Ishikawa (cell line): ENCODE data around the gene OR2AE1.

ENCODE experiments used
- CEBPB ChIP-seq: IDR thresholded peaks from 2 replicates; pipeline ENCODE4 v1.6.1; 2012
- CREB1 ChIP-seq: IDR thresholded peaks from 2 replicates; pipeline ENCODE4 v1.6.1; 2012; ENCODE audit warnings: low read depth
- EGR1 ChIP-seq: IDR thresholded peaks from 2 replicates; pipeline ENCODE4 v1.6.1; 2012
- EP300 ChIP-seq: IDR thresholded peaks from 2 replicates; pipeline ENCODE4 v1.6.1; 2012; ENCODE audit warnings: borderline replicate concordance
- FOXM1 ChIP-seq: IDR thresholded peaks from 2 replicates; pipeline ENCODE4 v1.6.1; 2012; ENCODE audit warnings: low read depth, borderline replicate concordance
- NFIC ChIP-seq: IDR thresholded peaks from 2 replicates; pipeline ENCODE4 v1.6.1; 2012
- RAD21 ChIP-seq: IDR thresholded peaks from 2 replicates; pipeline ENCODE4 v1.6.1; 2012; ENCODE audit warnings: low read depth
- REST ChIP-seq: IDR thresholded peaks from 2 replicates; pipeline ENCODE4 v1.6.1; 2012; ENCODE audit warnings: low read depth, mild to moderate bottlenecking
- TAF1 ChIP-seq: IDR thresholded peaks from 2 replicates; pipeline ENCODE4 v1.6.1; 2012; ENCODE audit warnings: low read depth, mild to moderate bottlenecking
- TCF12 ChIP-seq: IDR thresholded peaks from 2 replicates; pipeline ENCODE4 v1.6.1; 2012; ENCODE audit warnings: low read depth
- TEAD4 ChIP-seq: IDR thresholded peaks from 2 replicates; pipeline ENCODE4 v1.6.1; 2012
- USF1 ChIP-seq: IDR thresholded peaks from 2 replicates; pipeline ENCODE4 v1.6.1; 2012
- YY1 ChIP-seq: IDR thresholded peaks from 2 replicates; pipeline ENCODE4 v1.6.1; 2012; ENCODE audit warnings: low read depth
- ZBTB7A ChIP-seq: IDR thresholded peaks from 2 replicates; pipeline ENCODE4 v1.6.1; 2012; ENCODE audit warnings: low read depth
- TF ChIP-seq, protein P1 (sequence below): IDR thresholded peaks from 2 replicates; pipeline ENCODE4 v1.6.1; 2012

The OR2AE1 gene

DNA sequence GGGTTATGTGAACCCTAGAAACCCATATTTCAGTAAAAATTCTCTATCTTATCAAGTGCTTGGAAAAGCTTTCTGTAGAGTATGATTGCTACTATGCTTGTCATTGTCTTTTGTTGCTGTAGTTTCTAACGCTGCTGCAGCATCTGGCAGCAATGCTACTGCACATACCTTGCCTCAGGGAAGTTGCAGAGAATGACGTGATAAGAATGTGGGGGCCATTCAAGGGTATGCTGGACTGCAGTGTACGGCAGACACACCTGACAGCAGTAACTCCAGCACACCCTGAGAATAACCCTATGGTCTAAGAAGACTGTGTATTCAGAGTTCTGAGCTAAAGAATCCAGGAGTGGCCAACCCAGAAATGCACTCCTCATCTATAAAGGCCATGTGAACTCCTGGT, 22.0 kb upstream of the OR2AE1 start:
- TF ChIP-seq TCF12 (no peak), TAF1 (no peak), CREB1 (no peak), YY1 (no peak), ZBTB7A (no peak), REST (no peak), TEAD4 (no peak), USF1 (no peak), CEBPB (no peak), NFIC (no peak), EGR1 (no peak), RAD21 (no peak), FOXM1 (no peak), EP300 (no peak)
- TF ChIP-seq, protein P1, sequence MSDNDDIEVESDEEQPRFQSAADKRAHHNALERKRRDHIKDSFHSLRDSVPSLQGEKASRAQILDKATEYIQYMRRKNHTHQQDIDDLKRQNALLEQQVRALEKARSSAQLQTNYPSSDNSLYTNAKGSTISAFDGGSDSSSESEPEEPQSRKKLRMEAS, result no peak

- TF ChIP-seq ZBTB7A (no peak), EP300 (no peak), CEBPB (no peak), YY1 (no peak), EGR1 (no peak), USF1 (no peak), TAF1 (no peak), TEAD4 (no peak), CREB1 (no peak), RAD21 (no peak), NFIC (no peak), FOXM1 (no peak), TCF12 (no peak), REST (no peak)
- TF ChIP-seq, protein P1, result no peak
These were observed 21.2 kb upstream of the OR2AE1 start for GRCh38 chr7:99898023-99898357.

DNA sequence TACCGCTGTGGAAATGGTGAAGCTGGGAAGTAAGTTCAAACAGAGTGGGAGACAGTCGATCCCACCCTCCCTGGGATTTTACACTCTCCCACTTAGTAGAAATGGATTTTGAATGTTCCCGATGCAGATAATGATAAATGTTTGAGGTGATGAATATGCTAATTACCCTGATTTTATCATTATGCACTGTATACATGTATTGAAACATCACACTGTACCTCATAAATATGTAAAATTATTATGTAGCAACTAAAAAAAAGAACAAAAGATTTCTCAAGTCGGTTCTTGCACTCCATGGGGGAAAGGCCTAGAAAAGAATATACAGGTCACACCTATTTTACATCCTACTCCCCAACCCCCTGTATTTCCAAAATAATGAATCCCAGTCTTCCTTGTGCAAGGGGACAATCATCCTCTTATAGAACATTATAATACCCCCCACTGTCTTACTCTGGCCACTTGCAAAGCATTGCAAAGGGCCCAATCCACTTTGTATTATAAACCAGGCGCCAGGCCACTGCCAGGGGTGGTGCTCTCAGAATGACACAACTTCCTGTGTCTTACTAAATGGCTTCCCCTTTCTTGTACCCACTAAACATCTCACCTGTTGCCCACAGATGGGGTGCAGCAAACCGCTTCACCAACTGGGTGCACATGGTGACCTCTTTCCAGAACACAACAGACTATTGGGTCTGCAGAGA, 20.6 kb upstream of the OR2AE1 start:
- TF ChIP-seq TEAD4, result no peak
- TF ChIP-seq TAF1, result no peak
- TF ChIP-seq, protein P1, result no peak
- TF ChIP-seq CEBPB, result no peak
- no peak for TF ChIP-seq EP300
- TF ChIP-seq CREB1, result no peak

DNA sequence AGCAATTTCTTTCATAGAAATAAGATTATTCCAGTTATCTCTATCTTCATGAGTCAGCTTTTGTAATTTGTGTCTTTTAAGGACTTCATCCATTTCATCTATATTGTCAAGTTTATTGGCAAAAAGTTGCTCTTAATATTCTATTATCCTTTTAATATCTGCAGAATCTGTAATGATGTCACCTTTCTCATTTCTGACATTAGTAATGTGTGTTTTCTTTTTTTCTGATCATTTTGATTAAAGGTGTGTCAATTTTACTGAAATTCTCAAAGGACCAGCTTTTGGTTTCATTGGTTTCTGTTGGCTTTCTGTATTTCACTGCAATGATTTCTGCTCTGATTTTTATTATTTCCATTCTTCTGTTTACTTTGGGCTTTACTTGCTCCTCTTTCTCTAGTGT, 17.9 kb upstream of the OR2AE1 start:
- TF ChIP-seq TEAD4 (no peak), NFIC (no peak), TCF12 (no peak), RAD21 (no peak), USF1 (no peak), ZBTB7A (no peak), CREB1 (no peak), FOXM1 (no peak)
- TF ChIP-seq, protein P1, result no peak

DNA sequence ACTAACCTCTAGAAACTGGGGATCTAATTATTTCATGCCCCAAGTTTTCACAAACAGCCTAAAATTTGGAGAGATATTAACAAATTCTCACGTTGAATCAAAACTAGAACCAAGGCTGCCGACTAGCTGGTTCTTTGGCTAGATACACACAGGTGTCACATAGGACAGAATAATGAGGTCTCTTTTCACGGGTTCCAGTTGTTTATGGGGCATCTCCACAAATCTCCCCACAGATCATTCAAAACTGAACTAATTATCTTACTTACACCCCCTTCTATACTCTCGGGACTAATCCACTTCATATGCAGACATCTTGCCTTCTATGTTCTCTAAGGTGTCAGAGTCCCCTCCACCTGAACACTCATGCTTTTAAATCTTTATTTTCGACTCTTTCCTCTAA, 16.4 kb upstream of the OR2AE1 start:
- TF ChIP-seq USF1, result no peak
- TF ChIP-seq RAD21, result no peak
- no peak for TF ChIP-seq TCF12
- no peak for TF ChIP-seq NFIC
- TF ChIP-seq TEAD4, result no peak
- no peak for TF ChIP-seq CEBPB
- TF ChIP-seq FOXM1, result no peak
- TF ChIP-seq ZBTB7A, result no peak
- TF ChIP-seq REST, result no peak
- no peak for TF ChIP-seq EGR1
